GM19468 (cell line): ENCODE measurements around the gene USP13.

Source experiments
- ATAC-seq: cut with Tn5 transposase; IDR thresholded peaks from one replicate; pipeline ENCODE4 v1.9.1; 2021; ENCODE audit warnings: mild to moderate bottlenecking, moderate library complexity, moderate number of reproducible peaks; ENCODE audit not compliant: unreplicated experiment; ENCODE audit errors: extremely low read depth

The USP13 gene

DNA sequence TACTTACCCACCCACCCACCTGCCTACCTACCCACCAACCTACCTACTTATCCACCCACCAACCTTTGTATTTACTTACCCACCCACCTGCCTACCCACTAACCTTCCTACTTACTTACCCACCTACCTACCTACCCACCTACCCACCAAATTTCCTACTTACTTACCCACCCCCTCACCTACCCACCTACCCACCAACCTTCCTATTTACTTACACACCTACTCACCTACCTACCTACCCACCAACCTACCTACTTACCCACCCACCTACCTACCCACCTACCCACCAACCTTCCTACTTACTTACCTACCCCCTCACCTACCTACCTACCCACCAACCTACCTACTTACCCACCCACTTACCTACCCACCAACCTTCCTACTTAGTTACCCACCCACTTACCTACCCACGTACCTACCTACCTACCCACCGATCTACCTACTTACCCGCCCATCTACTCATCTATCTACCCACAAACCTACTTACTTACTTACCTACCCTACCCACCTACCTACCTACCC lies 179.6 kb downstream of the USP13 start:
- ATAC-seq, result no peak

DNA sequence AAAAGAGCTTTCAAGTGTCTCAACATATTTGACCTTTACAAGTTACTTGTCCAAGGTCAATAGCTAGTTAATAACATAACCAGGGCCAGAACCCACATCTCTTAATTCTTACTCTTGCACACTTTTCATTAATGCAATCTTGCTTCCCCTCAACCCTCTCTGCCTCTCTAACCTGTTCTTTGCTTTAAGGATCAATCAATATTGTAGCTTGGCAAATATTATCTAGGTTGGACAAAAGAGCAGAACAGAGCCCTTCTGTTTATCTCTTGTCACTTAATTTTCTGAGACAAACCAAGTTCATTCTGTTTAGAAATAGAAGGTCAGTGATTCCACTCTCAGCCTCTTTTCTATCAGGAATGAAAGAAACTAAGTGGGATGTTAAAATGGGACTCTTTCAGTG lies 180.5 kb downstream of the USP13 start:
- ATAC-seq, result no peak

DNA sequence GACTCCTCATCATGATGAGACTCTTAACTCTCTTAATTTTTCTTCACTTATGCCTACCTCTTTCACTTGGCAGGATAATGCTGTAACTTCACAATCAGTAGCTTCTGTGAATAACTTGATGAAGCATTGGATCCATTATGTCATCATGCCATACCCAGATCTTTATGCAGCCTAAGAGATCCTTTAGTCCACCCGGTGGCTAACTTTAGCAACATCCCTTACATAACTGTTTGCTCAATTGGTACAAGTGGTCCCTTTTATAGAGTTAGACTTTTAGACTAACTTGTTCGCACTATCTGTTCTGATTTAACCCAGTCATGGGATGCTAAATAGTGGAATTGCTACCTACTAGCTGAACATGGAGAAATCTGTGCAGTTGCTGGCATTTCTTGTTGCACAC lies 184.5 kb downstream of the USP13 start:
- no peak for ATAC-seq
